IgD-negative memory B cell (primary cell): ENCODE results near the gene INPP5A. TPM values are rescaled to one million over a fixed set of nuclear protein-coding genes. Genes with fewer than 3 reads are reported as not detected.

ENCODE experiments used
- H3K27ac Mint-ChIP-seq, 3 donors: one replicate each; pipeline ENCODE4 v1.8.0; 2020 to 2022; ENCODE audit warnings: mild to moderate bottlenecking in 3 of 3, mixed read lengths in 3 of 3, moderate library complexity in 1 of 3
- H3K27me3 Mint-ChIP-seq: one replicate; pipeline ENCODE4 v1.8.0; 2021; ENCODE audit warnings: mixed read lengths
- H3K36me3 Mint-ChIP-seq: one replicate; pipeline ENCODE4 v1.8.0; 2020; ENCODE audit warnings: mild to moderate bottlenecking, mixed read lengths
- H3K4me1 Mint-ChIP-seq, 3 donors: one replicate each; pipeline ENCODE4 v1.8.0; 2020 to 2022; ENCODE audit warnings: mixed read lengths in 3 of 3, mild to moderate bottlenecking in 1 of 3
- H3K4me3 Mint-ChIP-seq, 4 donors: one replicate each; pipeline ENCODE4 v1.8.0; 2020 to 2022; ENCODE audit warnings: mild to moderate bottlenecking in 4 of 4, mixed read lengths in 4 of 4, moderate library complexity in 3 of 4
- H3K9me3 Mint-ChIP-seq, 3 donors: one replicate each; pipeline ENCODE4 v1.8.0; 2020 to 2021; ENCODE audit warnings: mixed read lengths in 3 of 3, mild to moderate bottlenecking in 1 of 3
- polyA plus RNA-seq: library from polyadenylated mRNA; unstranded; fragments of 300-500 nt; fragmentation: Illumina TruSeq; gene quantifications from one replicate; pipeline ENCODE4 v1.2.3, GENCODE V29; 2021

Gene INPP5A
- polyA plus RNA-seq, 1 donor from 2014 or later = 0.94 TPM

- H3K9me3 Mint-ChIP-seq = peaks cover 0 to 1% (median 0%) of the 10 kb centered on the region in 3 donors
- H3K4me1 Mint-ChIP-seq = peaks cover 27 to 34% (median 33%) of the 10 kb centered on the region in 3 donors
- H3K4me3 Mint-ChIP-seq = peak overlapping the region in 1 of 4 donors; percentile 41
- H3K27ac Mint-ChIP-seq = peak overlapping the region in 2 of 3 donors; percentile 47 to 49
- H3K36me3 Mint-ChIP-seq = no peaks in the 10 kb centered on the region
- H3K27me3 Mint-ChIP-seq = no peaks in the 10 kb centered on the region
Measured at GRCh38 chr10:132632851-132633684, 95.5 kb downstream of the INPP5A start.

DNA sequence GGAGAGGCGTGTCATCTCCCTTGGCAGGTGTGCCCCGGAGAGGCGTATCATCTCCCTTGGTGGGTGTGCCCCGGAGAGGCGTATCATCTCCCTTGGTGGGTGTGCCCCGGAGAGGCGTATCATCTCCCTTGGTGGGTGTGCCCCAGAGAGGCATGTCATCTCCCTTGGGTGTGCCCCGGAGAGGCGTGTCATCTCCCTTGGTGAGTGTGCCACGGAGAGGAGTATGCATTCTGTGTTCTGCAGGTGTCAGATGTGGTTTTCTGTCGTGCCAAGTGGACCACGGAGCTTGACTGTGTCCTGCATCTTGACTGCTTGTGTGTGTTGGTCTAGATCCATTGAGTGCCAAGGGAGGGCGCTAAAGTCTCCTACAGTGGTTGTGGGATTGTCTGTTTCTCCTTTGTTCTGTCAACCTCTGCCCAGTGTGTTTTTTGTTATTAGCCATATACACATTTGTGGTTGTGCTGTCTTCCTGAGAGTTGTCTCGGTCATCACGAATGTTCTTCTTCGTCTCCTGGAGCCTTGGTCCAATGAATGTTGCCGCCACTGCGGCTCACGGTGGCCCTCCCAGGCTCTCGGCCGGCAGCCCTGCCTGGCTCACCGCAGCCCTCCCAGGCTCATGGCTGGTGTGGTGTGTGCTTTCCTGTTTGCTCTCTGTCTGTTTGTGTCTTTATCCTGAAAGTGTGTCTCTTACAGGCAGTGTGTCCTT is 96.8 kb downstream of the INPP5A start:
- Mint-ChIP-seq H3K27ac (peak overlapping the region in 2 of 3 donors; percentile 48 to 76), H3K27me3 (no peaks in the 10 kb centered on the region), H3K4me3 (peak overlapping the region in 1 of 4 donors; percentile 59), H3K36me3 (no peaks in the 10 kb centered on the region), H3K4me1 (peaks cover 23 to 30% (median 28%) of the 10 kb centered on the region in 3 donors), H3K9me3 (peaks cover 0 to 1% (median 0%) of the 10 kb centered on the region in 3 donors)

DNA sequence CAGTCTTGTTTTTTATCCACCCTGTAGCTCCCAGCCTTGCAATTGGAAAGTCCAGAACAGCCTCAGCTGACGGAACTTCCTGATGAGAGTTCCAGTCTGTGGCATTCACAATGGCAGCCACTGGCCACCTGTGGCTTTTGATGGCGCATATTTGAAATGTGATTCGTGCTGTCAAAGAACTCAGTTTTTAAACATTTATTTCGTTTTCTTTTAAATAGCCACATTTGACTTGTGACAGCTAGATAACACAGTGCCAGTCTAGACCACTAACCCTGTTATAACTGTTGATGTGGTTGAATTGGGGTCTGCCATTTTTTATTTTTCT is 97.3 kb downstream of the INPP5A start:
- no peak overlapping the region for H3K4me3 Mint-ChIP-seq
- peaks cover 23 to 30% (median 28%) of the 10 kb centered on the region in 3 donors for H3K4me1 Mint-ChIP-seq
- no peaks in the 10 kb centered on the region for H3K27me3 Mint-ChIP-seq
- no peaks in the 10 kb centered on the region for H3K36me3 Mint-ChIP-seq
- peaks cover 0 to 5% (median 0%) of the 10 kb centered on the region in 3 donors for H3K9me3 Mint-ChIP-seq
- peak overlapping the region in 2 of 3 donors; percentile 48 to 73 for H3K27ac Mint-ChIP-seq

- no peaks in the 10 kb centered on the region for H3K27me3 Mint-ChIP-seq
- peaks cover 3% of the 10 kb centered on the region for H3K36me3 Mint-ChIP-seq
- H3K4me1 Mint-ChIP-seq = peaks cover 23 to 32% (median 27%) of the 10 kb centered on the region in 3 donors
- peak overlapping the region in 1 of 3 donors; percentile 44 for H3K27ac Mint-ChIP-seq
- peak overlapping the region in 1 of 4 donors; percentile 49 for H3K4me3 Mint-ChIP-seq
- H3K9me3 Mint-ChIP-seq = peaks cover 0 to 6% (median 0%) of the 10 kb centered on the region in 3 donors
Measured at GRCh38 chr10:132636358-132636757, 98.8 kb downstream of the INPP5A start.

- H3K27ac Mint-ChIP-seq = peak overlapping the region; percentile 40 to 76 (median 46)
- H3K27me3 Mint-ChIP-seq = no peaks in the 10 kb centered on the region
- peaks cover 23 to 35% (median 27%) of the 10 kb centered on the region in 3 donors for H3K4me1 Mint-ChIP-seq
- H3K4me3 Mint-ChIP-seq = no peak overlapping the region
- H3K9me3 Mint-ChIP-seq = peaks cover 0 to 6% (median 0%) of the 10 kb centered on the region in 3 donors
- peaks cover 3% of the 10 kb centered on the region for H3K36me3 Mint-ChIP-seq
Measured at GRCh38 chr10:132637477-132638129, 100.0 kb downstream of the INPP5A start.

DNA sequence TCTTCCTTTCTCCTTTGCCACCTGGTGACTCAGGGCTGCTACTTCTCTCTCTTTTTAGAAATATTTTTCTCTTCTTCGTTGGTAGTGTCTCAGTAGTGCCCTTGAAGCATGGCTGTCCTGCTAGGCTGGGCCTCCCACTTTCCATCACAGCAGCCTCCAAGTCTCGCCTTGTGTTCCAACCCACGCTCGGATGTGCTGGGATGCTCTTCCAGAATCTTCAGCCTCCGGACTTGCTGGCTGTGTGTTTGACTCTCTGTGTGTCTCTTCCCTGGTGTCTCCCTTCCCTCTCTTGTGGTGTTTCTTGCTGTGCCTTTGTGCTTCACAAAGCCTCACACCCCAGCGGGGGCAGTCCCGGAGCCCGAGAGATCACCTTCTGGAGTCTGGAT is 100.5 kb downstream of the INPP5A start:
- H3K27ac Mint-ChIP-seq = peak overlapping the region in 1 of 3 donors; percentile 46

GRCh38 chr10:132639470-132639869 is 101.9 kb downstream of the INPP5A start:
- Mint-ChIP-seq H3K36me3 (peaks cover 3% of the 10 kb centered on the region), H3K9me3 (peaks cover 0 to 6% (median 0%) of the 10 kb centered on the region in 3 donors), H3K4me3 (no peak overlapping the region), H3K27ac (no peak overlapping the region), H3K4me1 (peaks cover 15 to 23% (median 16%) of the 10 kb centered on the region in 3 donors), H3K27me3 (no peaks in the 10 kb centered on the region)

More for the DNA sequence above, 100.5 kb downstream of the INPP5A start:
- Mint-ChIP-seq H3K9me3 (peaks cover 0 to 6% (median 0%) of the 10 kb centered on the region in 3 donors), H3K27me3 (no peaks in the 10 kb centered on the region), H3K36me3 (peaks cover 3% of the 10 kb centered on the region), H3K4me3 (no peak overlapping the region), H3K4me1 (peaks cover 23 to 34% (median 28%) of the 10 kb centered on the region in 3 donors)

GRCh38 chr10:132640326-132641125 is 102.9 kb downstream of the INPP5A start:
- Mint-ChIP-seq H3K4me3 (no peak overlapping the region), H3K27ac (no peak overlapping the region), H3K4me1 (peaks cover 9 to 18% (median 11%) of the 10 kb centered on the region in 3 donors)

GRCh38 chr10:132641401-132641800 is 103.8 kb downstream of the INPP5A start:
- H3K4me3 Mint-ChIP-seq = no peak overlapping the region
- peaks cover 3% of the 10 kb centered on the region for H3K36me3 Mint-ChIP-seq
- peaks cover 9 to 16% (median 11%) of the 10 kb centered on the region in 3 donors for H3K4me1 Mint-ChIP-seq
- no peak overlapping the region for H3K27ac Mint-ChIP-seq
- no peaks in the 10 kb centered on the region for H3K27me3 Mint-ChIP-seq
- H3K9me3 Mint-ChIP-seq = peaks cover 0 to 6% (median 0%) of the 10 kb centered on the region in 3 donors

More at GRCh38 chr10:132640326-132641125, 102.9 kb downstream of the INPP5A start:
- Mint-ChIP-seq H3K9me3 (peaks cover 0 to 6% (median 0%) of the 10 kb centered on the region in 3 donors), H3K36me3 (peaks cover 3% of the 10 kb centered on the region), H3K27me3 (no peaks in the 10 kb centered on the region)

GRCh38 chr10:132641966-132642731 is 104.6 kb downstream of the INPP5A start:
- Mint-ChIP-seq H3K9me3 (peaks cover 0 to 6% (median 0%) of the 10 kb centered on the region in 3 donors), H3K27ac (no peak overlapping the region), H3K4me3 (no peak overlapping the region), H3K4me1 (peaks cover 9 to 15% (median 10%) of the 10 kb centered on the region in 3 donors), H3K27me3 (no peaks in the 10 kb centered on the region), H3K36me3 (peaks cover 3% of the 10 kb centered on the region)

GRCh38 chr10:132642732-132643008 is 105.1 kb downstream of the INPP5A start:
- H3K27ac Mint-ChIP-seq = no peak overlapping the region
- H3K36me3 Mint-ChIP-seq = peaks cover 3% of the 10 kb centered on the region
- H3K9me3 Mint-ChIP-seq = peaks cover 0 to 6% (median 0%) of the 10 kb centered on the region in 3 donors

DNA sequence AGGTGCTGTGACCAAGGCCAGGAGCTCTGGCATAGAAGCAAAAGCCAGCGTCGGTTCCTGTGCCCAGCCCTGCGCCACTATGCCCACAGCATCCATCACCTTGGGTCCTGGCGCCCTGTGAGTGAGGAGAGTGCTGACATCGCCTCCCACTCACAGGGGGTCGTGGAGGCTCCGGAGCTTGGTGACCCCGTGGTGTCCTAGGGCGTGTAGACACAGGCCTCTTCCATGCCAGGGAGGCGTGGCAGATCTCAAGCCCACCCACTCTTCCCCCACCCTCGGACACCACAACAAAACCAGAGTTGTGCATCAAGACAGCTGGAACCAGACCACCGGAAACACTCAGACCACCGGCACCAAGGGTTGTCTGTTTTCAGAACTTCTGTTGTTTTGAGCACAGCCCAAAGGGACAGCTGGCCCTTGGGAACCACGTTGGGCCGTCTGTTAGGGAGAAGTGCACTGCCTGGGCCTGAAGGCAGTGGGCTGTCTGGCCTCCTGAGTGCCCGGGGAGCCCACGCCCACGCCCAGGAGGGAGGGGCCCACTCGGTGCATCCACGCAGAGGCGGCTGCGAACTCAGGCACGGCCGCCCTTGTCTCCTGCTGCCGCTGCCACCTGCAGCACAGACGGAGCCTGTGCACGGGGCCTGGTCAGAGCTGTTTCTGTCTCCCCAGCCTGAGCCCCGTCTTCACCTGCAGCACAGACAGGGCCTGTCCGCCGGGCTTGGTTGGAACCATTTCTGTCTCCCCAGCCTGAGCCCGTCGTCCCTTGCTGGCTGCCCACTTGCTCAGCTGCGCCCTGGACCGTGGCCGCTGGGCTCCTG is 106.3 kb downstream of the INPP5A start:
- peak overlapping the region in 1 of 3 donors; percentile 27 for H3K27ac Mint-ChIP-seq
- H3K9me3 Mint-ChIP-seq = peaks cover 0 to 6% (median 0%) of the 10 kb centered on the region in 3 donors
- H3K4me3 Mint-ChIP-seq = peak overlapping the region in 1 of 4 donors; percentile 54
- peaks cover 4 to 5% (median 4%) of the 10 kb centered on the region in 3 donors for H3K4me1 Mint-ChIP-seq
- peaks cover 3% of the 10 kb centered on the region for H3K36me3 Mint-ChIP-seq
- no peaks in the 10 kb centered on the region for H3K27me3 Mint-ChIP-seq

More at GRCh38 chr10:132642732-132643008, 105.1 kb downstream of the INPP5A start:
- H3K4me1 Mint-ChIP-seq = peaks cover 5 to 10% (median 5%) of the 10 kb centered on the region in 3 donors
- H3K4me3 Mint-ChIP-seq = peak overlapping the region in 1 of 4 donors; percentile 39
- no peaks in the 10 kb centered on the region for H3K27me3 Mint-ChIP-seq
